ENCODE measurements around the gene OGFR. TPM values are rescaled to one million over a fixed set of nuclear protein-coding genes. Genes with fewer than 3 reads are reported as not detected.

Gene OGFR
- total RNA-seq, 6 experiments from 2014 or later = 40.7 to 48.1 (median 47.0) TPM

GRCh38 chr20:62761759-62762131 is 42.9 kb upstream of the OGFR start:
- no peak for TF ChIP-seq POLR2A (IDR thresholded peaks at IDR 0.05)
- TF ChIP-seq, protein P1, sequence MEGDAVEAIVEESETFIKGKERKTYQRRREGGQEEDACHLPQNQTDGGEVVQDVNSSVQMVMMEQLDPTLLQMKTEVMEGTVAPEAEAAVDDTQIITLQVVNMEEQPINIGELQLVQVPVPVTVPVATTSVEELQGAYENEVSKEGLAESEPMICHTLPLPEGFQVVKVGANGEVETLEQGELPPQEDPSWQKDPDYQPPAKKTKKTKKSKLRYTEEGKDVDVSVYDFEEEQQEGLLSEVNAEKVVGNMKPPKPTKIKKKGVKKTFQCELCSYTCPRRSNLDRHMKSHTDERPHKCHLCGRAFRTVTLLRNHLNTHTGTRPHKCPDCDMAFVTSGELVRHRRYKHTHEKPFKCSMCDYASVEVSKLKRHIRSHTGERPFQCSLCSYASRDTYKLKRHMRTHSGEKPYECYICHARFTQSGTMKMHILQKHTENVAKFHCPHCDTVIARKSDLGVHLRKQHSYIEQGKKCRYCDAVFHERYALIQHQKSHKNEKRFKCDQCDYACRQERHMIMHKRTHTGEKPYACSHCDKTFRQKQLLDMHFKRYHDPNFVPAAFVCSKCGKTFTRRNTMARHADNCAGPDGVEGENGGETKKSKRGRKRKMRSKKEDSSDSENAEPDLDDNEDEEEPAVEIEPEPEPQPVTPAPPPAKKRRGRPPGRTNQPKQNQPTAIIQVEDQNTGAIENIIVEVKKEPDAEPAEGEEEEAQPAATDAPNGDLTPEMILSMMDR (IDR thresholded peaks at IDR 0.05) = no peak
- Histone ChIP-seq H3K36me3 (no peaks in the 10 kb centered on the region), H3K4me1 (no peaks in the 10 kb centered on the region), H3K9me3 (no peaks in the 10 kb centered on the region), H3K27me3 (no peaks in the 10 kb centered on the region), H3K4me3 (no peak overlapping the region), H3K27ac (no peak overlapping the region)
- intact Hi-C loops (cut with DNase I) = no loop called here
- no CpG with 5 or more reads among the region's 6 CpGs for WGBS (ENCODE audit: insufficient coverage, low coverage, low lambda C conversion rate, missing lambda C conversion rate)
- DNase-seq (peak in 1 of 3 donors; percentile 9), ATAC-seq (no peak)

DNA sequence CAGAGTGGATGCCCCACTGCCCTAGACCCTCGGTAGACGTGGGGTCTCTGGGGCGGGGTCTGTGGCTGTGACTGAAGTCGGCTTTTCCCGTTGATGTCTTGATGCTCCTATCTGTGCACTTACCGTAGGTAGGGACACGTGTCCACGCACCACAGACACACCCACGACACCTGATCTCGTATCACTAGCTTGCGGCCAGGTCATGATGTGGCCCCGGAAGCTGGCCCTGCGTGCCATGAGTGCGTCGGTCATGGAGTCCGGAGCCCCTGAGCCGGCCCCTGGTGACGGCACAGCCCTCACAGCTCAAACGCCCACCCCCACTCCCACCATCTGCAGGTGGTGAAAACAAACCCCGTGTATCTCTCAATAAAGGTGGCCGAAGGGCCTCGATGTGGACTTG is 42.3 kb upstream of the OGFR start:
- Histone ChIP-seq H3K27ac (no peak overlapping the region), H3K9me3 (no peaks in the 10 kb centered on the region), H3K4me1 (no peaks in the 10 kb centered on the region), H3K36me3 (no peaks in the 10 kb centered on the region), H3K27me3 (no peaks in the 10 kb centered on the region), H3K4me3 (no peak overlapping the region)
- TF ChIP-seq, protein P1 (IDR thresholded peaks at IDR 0.05) = no peak
- no peak for TF ChIP-seq POLR2A (IDR thresholded peaks at IDR 0.05)
- DNase-seq (peak in 1 of 3 donors; percentile 33), ATAC-seq (no peak)
- intact Hi-C loops (cut with DNase I) = no loop called here
- WGBS (ENCODE audit: insufficient coverage, low coverage, low lambda C conversion rate, missing lambda C conversion rate) = 40% methylated on average over 2 of the region's 22 CpGs

DNA sequence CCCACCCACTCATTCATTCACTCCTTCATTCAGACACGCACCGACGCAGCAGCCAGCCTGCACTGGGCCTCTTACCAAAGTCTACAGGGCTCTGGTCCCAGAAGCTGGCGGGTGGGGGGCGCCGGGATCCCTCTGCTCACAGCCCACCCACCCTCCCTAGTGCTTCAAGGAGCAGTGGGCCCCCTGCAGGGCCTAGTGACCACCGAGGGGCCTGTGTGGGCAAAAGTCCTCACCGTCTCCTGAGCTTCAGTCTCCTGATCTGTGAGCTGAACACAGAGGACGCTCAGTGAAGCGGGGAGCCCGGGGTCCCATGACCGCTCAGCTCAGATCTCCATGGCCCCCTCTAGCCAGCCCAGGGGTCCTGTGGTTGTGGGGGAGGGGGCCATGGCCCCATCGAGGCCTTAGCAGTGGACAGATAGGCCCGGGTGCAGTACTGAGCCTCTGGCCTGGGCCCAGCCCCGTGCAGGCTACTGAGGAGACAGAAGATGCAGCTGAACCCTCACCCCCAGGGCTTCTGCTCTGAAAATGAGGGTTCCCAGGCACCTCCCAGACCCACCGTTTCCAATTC is 41.8 kb upstream of the OGFR start:
- intact Hi-C loops (cut with DNase I) = no loop called here
- DNase-seq (peak in 1 of 3 donors; percentile 26), ATAC-seq (no peak)
- Histone ChIP-seq H3K9me3 (no peaks in the 10 kb centered on the region), H3K27ac (no peak overlapping the region), H3K4me3 (no peak overlapping the region), H3K36me3 (no peaks in the 10 kb centered on the region), H3K27me3 (no peaks in the 10 kb centered on the region), H3K4me1 (no peaks in the 10 kb centered on the region)
- 75% methylated on average over 2 of the region's 16 CpGs for WGBS (ENCODE audit: insufficient coverage, low coverage, low lambda C conversion rate, missing lambda C conversion rate)
- TF ChIP-seq, protein P1 (IDR thresholded peaks at IDR 0.05) = no peak
- no peak for TF ChIP-seq POLR2A (IDR thresholded peaks at IDR 0.05)

DNA sequence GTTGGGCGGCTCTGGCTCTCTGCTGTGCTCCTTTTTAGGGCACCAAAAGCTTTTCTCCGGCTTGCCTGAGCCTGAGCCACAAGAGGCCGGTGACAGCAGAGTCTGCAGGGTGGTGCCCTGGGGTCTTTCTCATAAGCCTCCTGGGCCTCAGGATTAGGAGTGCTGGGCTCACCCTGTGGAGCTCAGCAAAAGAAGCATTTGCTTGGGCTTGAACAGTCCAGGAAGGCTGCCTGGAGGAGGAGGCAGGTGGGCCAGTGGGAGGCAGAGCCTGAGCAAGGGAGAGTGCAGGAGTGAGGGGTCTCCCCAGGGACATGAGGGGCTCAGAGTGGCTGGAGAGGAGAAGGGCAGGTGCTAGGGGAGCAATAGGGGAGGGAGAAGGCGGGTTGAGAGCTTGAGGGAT is 41.2 kb upstream of the OGFR start:
- peak in 1 of 3 donors; percentile 15 for DNase-seq
- H3K4me1 ChIP-seq = no peaks in the 10 kb centered on the region
- WGBS (ENCODE audit: insufficient coverage, low coverage, low lambda C conversion rate, missing lambda C conversion rate) = 100% methylated on average over 3 of the region's 4 CpGs
- no peaks in the 10 kb centered on the region for H3K27me3 ChIP-seq
- ATAC-seq = no peak
- no peak for TF ChIP-seq POLR2A (IDR thresholded peaks at IDR 0.05)
- TF ChIP-seq, protein P1 (IDR thresholded peaks at IDR 0.05) = no peak
- H3K36me3 ChIP-seq = no peaks in the 10 kb centered on the region
- intact Hi-C loops (cut with DNase I) = no loop called here
- H3K4me3 ChIP-seq = no peak overlapping the region
- H3K9me3 ChIP-seq = no peaks in the 10 kb centered on the region
- H3K27ac ChIP-seq = no peak overlapping the region
